HL-60/S4 treated with phorbol 12-myristate 13-acetate at 8.2 ng/mL for 4 days and 3 days (cell line): ENCODE measurements around the gene SAP30.

Experiments used
- in situ Hi-C: fragments of 300-500 bp; cut with MboI; formaldehyde crosslinking; loops from 2 replicates; pipeline ENCODE4 v1.15.0; 2022; ENCODE audit warnings: low sequenced_read_pairs

SAP30 gene, protein sequence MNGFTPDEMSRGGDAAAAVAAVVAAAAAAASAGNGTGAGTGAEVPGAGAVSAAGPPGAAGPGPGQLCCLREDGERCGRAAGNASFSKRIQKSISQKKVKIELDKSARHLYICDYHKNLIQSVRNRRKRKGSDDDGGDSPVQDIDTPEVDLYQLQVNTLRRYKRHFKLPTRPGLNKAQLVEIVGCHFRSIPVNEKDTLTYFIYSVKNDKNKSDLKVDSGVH

DNA sequence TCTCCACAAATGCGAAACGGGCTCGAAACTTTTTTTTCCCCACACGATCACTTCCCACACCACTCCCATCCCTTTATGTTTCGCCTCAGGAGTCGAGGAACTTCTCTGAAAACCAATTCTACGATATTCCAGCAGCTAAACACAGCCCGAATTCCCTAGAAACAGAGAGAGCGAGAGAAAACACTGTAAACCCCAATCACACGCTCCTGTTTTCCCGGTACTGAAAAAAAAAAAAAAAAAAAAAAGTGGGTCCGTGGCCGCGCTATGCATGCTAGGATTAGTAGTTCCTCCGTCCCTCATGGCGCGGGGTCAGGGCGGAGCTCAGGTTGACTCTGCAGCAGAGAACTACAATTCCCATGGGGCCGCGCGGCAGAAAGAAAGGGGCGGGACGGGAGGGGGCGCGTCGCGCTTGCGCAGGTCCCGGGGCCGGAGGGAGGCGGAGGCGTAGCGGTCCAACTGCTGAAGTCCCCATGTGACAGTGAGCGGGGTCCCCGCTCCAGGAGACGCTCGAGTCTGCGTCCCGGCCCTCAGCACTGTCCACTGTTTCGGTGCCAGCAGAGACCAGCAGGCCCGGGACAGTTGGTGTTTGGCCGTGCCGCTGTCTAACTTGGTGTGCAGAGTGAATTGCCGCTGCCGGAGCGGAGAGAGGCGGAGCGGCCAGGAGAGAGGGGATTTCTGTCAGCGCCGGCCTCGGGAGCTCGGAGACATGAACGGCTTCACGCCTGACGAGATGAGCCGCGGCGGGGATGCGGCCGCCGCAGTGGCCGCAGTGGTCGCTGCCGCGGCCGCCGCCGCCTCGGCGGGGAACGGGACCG, at the start of gene SAP30:
Gene SAP30, plus strand, starts transcription at position 478 of the 815 bp plus-strand sequence. Its CDS starts 229 bp downstream, at position 707.
- in situ Hi-C loops: no loop called here

DNA sequence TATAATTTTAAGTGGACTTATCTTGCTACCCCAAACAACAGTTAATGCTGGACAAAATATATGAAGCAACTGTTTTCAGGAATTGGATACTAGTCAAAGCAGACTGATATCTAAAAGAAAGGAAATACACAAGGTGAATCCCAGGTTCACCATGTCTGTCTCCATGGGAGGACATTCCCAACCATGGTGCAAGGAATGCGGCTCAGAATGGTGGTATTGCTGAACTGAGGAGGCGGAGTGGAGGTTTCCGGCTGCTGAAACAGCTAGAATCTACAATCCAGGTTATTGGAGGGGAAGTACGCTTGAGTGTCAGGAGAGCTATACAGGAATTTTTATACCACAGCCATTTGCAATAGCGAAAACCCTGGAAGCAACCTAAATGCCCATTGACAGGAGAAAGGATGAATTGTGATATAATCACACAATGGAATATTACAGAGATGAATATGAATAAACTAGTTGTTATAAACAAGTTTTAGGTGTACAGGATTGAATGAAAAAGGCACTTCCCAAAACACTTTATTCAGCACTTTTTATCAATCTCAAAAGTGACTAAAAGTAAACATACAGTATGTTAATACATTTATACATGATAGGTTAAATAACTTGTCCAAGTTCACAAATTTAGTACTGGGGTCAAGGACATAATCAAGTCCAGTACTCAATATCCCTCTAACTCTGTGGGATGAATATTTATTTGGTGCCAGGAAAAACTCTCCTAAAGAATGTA, 45.6 kb upstream of the SAP30 start:
- in situ Hi-C loops: loop anchor here (10.0 kb wide), 1 partner anchor 90 kb away; no protein-coding TSS in a partner anchor

DNA sequence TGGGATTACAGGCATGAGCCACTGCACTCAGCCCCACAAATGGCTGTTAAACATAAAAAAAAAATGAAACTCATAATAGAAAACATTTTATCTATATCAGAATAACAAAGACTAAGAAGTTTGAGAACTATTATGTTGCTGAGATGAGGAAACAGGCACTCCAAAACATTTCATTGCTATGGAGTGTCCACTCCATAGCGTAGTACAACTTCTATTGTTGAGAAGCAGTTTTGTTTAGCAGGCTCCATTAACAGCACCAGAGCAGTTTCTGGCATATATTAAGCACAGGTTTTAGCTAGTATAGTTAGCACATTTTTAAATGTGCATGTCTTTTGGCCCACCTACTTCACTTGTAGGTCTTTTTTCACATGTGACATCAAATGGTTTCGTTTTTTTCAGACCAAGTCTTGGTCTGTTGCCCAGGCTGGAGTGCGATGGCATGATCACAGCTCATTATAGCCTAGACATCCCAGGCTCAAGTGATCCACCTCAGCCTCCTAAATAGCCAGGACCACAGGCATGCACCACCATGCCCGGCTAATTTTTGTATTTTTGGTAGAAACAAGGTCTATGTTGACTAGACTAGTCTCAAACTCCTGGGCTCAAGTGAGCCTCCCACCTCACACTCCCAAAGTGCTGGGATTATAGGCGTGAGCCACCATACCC, 42.4 kb upstream of the SAP30 start:
- in situ Hi-C loops: loop anchor here (10.0 kb wide), 1 partner anchor 86 kb away; no protein-coding TSS in a partner anchor

DNA sequence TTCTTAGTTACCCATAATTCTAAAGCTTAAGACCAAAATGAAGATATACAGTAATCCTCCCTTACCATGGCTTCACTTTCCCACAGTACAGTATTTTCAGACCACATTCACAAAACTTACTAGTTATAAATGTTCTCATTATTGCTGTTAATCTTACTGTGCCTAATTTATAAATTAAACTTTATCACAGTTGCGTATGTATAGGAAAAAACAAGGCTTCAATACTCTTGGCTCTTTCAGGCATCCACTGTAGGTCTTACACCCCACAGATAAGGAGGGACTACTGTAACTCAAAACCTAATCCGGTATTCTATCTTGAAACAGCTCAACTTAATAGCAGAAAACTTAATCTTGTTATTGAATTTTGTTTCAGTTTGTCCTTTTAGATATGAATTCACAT, 40.2 kb upstream of the SAP30 start:
- in situ Hi-C loops: no loop called here

DNA sequence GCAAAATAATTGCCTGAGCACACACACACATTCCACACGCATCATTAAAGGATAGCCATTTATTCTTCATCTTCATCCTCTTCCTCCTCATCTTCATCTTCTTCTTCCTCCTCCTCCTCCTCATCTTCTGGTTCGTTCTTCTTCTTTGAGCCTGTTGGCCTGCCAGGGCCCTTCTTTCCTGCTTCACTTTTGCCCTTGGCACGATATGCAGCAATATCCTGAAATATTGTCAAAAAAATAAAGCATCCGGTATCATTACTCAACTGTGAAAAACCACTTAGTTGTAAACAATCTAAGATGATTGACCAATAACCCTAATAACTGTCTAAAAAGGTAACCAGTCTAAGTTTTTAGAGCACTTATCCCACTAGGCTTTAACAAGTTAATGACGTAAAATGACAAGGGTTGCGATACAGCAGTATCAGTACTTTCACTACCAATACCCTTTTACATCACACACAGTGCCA, 38.7 kb upstream of the SAP30 start:
- in situ Hi-C loops: no loop called here

DNA sequence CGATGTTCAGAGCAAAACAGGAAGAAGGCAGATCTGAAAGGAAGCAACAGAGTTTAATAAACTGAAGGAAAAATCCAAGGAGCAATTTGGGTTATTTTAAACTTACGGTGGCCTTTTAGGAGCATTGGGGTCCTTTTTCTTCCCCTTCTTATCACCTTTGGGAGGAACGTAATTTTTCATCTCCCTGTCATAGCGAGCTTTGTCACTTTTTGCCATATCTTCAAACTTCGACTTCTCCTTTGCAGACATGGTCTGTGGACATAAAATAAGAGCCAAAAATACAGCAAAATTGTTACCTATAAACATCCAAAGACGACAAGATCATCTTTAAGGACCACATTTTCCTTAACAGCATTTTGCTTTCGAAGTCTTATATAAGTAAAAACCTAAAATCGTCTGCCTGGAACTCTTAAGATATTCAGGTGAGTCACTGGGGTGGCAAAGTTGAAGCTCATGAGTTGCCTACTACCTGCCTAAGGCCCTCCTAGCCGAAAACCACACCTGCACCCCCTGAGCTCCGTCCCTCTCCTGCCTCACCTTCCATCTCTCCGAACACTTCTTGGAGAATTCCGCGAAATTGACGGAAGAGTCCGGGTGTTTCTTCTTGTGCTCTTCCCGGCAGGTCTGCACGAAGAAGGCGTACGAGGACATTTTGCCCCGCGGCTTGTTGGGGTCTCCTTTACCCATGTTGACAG, 37.6 kb upstream of the SAP30 start:
- in situ Hi-C loops: no loop called here

DNA sequence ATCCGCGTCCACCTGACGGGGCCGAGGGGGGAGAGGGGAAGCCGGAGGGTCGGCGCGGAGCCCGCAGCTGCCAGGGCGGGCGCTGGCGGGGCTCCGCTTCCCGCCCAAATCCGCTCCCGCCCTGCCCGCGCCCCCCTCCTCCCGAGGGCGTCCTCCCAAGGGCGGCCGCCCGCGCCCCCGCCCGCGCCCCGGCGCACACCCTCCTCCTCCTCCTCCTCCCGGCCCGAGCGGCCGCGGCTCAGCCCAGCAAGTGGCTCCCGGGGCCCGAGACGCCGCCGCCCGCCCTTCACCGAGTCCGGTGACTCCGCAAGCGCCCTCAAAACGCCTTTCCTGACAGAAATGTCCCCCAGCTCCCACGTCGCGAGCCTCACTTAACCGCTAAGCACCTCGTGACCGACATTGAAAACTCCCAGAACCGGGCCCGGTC, 37.1 kb upstream of the SAP30 start:
- in situ Hi-C loops: no loop called here

DNA sequence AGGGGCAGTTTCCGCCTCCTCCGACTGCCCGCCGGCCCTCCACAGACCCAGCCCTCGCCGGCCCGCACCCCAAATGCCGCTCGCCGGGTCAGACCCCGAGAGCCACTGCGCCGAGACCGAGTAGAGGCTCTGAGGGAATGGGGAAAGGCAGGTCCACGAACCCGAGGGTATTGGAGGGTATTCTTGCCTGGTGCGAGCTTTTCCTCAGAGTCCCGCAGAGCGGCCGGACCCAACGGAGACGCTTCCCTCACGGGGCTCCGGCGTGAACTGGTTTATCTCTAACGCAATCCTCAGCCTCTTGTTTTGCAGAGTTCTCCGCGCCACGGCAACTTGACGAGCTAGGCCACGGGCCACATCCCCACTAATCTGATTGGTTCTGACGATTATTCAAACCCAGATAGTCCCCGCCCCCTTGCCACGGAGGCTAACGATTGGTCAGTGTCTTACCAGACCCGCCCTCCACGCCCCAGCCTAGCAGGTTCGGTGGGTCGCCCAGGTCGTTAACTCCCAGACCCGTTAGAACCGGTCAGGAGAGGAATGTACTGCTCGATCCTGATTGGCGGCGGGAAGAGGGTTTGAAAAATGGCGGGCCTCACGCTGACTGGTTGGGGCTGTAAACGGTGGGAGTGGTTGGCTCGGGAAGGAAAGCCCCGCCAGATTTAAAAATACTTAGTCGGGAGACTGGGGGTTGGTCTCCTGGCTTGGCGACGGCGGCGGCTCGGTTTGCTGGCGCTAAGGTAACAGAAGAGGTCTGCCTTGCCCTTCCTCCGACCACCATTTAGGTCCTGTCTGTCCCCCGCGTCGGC, 36.5 kb upstream of the SAP30 start, which contains the start of gene HMGB2:
Gene HMGB2, minus strand, starts transcription at position 274 of the 806 bp plus-strand sequence. CDS start 709 bp downstream, outside the sequence.
- in situ Hi-C loops: no loop called here

DNA sequence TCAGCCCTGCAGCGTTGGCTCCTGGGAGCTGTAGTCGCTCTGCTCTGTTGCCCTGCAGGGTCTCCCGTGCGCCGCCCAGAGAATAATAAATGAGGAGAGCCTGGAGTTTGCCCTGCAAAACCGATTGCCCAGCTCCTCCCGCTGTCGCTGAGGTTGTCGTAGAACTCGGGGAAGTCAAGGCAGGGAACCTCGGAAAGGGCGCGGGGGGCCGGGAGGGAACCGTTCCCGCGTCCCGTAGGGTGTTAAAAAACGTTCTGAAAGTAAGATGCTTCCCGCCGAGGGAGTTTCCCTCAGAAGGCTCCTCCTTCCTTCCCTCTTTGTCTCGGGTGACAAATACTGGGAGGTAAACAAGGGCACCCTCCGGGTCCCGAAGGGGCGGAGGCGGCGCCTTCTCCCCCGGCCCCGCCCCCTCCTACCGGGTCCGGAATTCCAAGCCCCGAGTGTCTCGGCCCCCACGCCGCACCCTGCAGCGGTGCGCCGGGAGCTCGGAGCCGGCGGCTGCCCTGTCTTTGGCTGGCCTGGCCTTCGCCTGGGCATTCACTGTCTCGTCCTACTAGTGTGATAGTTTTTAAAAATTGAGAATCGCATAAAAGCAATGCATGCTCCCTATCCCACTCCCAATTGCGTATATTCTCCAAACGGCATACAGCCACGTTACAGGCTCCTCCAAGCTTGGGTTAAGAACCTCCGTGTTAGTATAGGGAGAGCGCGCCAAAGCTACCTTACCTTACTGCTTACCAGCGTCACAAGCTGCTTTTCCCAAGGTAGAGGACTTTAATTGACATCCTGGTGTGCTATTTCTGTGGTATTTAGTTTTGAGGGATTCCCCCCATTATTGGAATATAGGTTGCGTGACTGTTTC, 35.6 kb upstream of the SAP30 start:
- in situ Hi-C loops: no loop called here

DNA sequence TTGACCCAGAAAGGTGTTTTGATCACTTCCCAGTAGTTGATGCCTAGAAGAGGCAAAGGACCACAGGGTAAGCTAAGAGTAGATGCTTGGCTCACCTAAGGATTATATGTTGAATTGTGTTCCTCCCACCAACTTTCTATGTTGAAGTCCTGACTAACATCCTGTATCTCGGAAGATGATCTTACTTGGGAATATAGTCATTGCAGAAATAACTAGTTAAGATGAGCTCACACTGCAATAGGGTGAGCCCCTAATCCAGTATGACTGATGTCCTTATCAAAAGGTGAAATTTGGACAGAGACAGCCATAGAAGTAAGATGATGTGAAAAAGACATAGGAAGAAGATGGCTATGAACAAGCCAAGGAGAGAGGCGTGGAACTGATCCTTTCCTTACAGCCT, 33.3 kb upstream of the SAP30 start:
- in situ Hi-C loops: no loop called here

DNA sequence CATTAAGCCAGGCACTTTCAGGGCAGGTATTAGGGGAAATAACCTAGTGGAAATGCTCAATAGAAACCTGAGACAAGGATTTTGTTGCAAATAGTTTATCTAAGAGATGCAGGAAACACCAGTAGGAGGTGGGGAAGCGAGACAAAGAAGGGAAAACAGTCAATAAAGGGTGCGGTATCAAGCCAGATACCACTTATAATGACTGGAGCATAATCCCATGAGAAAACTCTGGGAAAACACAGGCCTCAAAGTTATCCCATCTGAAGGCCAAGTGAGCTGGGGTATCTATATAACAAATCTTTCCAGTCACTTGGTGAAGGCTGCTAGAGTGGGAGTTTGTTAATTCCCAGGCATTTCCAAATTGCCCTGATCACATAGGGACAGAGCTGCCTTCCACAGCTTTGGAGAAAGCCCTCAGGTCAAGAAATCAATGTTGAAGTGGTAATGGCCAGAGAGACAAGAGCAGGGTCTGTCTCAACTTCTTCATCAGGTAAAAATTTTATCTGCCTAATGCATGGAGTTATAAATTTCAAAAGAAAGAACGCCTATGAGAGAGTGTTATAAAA, 26.8 kb upstream of the SAP30 start:
- in situ Hi-C loops: no loop called here

DNA sequence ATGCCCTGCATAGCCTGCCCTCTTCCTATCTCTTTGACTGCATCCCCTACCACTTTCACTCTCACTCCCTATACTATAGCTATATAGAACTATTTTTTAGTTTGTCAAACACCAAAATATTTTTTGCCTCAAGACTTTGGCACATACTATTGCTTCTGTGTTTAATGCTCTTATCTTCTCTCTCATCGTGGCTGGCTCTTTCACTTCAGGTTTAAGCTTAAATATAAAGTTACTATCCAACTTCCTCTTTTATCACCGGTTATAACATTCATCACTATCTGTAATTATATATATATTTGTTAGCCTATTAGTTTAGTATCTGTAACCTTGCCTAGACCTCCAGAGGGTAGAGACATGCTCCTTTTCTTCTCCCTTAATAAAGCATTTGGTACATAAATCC, 25.1 kb upstream of the SAP30 start:
- in situ Hi-C loops: no loop called here

DNA sequence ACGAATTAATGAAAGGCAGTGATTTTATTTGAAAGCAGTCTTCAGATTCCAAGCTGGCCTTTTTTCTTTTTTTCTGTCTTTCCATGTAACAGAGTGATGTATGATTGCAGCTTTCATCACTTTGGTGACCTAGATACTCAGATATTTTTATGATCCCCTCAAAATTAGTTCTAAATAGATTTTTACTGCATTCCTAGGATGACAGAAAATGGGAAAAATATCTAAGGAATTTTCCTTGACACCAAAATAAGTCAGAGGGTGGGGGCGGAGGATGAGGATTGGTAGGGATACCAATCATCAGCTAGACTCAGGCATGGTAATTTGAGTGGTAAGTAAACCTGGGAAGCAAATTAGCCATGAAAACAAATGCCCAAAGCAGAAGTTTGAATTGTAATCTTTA, 24.7 kb upstream of the SAP30 start:
- in situ Hi-C loops: no loop called here

DNA sequence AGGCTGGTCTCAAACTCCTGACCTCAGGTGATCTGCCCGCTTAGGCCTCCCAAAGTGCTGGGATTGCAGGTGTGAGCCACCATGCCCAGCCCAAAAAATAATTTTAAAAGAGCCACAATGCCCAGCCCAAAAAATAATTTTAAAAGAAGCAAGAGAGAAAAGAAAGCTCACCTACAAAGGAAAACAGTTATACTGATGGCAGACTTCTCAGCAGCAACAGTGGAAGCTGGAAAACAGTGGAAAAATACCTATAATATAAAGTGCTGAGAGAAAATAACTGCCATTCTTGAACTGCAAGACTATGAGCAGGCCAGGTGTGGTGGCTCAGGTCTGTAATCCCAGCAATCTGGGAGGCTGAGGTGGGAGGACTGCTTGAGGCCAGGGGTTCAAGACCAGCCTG, 23.3 kb upstream of the SAP30 start:
- in situ Hi-C loops: no loop called here

DNA sequence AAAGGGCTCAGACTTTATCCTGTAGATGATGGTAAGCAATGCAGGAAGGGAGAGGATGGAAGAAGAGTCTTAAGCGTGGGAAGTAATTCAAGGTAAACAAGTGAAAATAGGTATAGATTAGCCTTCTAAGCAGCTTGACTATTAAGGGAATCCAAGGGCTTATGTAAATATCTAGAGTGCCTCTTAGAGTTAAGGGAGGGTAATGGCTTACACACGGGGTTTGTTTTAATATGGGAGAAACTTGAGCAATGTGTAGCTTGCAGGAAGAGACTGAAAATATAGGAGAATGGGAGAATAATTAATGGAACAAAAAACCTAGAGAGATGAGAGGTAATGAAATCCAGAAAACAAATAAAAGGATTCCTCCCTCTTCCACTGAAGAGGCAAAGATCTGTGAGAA, 12.8 kb upstream of the SAP30 start:
- in situ Hi-C loops: no loop called here

DNA sequence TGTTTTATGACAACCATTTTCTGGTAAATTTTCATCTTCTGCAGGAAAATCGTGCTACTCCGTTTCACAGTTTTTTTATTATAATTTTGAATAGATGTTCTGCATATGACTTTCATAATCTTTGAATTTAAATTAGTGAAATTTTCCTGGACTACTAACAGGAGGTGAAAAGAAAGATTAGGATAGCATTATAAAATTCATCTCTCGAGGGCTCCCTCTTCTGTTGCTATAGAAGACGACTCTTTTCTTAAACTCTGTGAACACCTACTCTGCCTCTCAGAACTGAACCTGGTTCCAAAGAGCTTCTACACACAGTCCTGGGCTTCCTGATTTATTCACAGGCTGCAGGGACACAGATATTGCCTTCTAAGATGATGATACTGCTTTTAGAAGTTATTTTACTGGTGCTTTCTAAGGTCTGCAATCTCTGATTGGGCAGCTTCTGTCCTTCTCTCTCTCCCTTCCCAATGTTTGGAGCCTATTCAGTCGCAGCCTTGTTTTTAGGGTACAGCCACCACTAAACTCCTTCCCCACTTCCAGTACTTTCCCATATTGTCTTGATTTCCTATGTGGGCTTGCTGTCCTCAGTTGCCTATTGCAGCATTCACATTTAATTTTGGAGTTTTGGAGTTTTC, 10.1 kb upstream of the SAP30 start:
- in situ Hi-C loops: no loop called here

DNA sequence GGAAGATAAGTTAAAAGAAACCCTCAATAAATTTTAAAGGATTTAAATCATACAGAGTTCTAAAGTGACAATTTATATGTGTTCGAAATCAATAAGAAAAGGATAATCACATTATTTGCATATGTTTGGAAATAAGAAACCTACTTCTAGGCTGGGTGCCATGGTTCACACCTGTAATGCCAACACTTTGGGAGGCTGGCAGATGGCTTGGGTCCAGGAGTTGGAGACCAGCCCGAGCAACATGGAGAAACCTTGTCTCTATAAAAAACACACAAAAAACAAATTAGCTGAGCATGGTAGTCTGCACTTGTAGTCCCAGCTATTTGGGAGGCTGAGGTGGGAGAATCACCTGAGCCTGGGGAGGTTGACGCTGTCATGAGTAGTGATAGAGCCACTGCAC, 8.1 kb upstream of the SAP30 start:
- in situ Hi-C loops: no loop called here
